ENCODE results near the gene NT5C3B.
A peak's percentile ranks its signal among the peaks of the same experiment; 100 is the strongest.
"Not testable (repeated sequence)": the region's sequence is repeated elsewhere in the genome, so short reads cannot be mapped to it uniquely, and the experiment has no call there.

The NT5C3B gene

DNA sequence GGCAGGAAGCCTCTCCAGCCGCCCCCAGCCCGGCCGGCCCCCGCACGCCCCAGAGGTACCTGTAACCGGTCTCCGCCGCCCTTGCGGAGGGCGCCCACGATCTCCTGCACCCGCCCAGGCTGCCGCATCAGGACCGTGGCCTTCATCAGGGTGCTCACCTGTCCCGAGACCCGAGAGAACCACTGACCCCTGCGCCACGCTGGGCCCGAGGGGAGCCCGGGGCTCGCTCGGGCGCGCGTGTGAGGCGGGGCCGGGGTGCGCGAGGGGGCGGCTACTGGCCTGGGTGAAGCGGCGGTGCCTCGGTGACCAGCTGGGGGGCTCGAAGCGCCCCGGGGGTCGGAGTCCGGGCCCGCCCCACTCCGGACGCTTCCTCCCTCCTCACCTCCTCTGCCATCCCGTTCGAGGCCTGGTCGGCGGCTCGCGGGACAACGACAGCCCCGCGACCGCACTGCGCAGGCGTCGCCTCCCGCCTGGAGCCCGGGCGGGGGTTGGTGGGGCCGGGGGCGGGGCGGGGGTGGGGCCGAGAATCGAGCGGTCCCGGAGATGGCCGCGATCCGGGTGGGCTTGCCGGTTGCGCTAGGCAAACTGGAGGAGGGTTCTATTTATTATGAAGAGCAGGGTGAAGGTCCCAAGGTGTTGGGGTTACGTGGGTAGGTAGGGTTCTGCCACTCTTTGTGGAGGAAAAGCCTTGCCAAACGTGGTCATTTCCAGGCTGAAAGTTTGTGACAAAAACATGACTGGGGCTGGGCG is at the start of gene NT5C3B:
Gene NT5C3B (minus strand): TSS at position 433 of the 750 bp plus-strand sequence. CDS start 39 bp downstream, at position 394.
- DNase-seq, result peak; percentile 83

DNA sequence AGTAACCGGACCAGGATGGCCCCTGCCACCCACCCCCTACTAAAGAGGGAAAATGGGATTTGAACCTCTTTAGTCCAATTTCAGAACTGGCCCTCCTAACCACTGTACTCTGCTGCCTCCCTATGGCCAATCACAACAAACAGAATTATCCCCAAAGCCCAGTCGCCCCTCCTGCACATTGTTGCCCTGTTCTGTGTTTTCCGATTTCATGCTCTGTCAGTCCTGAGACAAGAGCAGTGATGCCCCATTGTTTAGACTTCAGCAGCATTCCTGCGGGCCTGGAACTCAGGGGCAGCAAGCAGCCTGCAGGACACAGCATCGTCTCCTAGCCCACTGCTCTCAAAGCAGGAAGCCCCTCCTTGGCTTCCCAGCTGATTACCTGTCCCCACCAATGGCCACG is 49.7 kb upstream of the NT5C3B start:
- no peak for DNase-seq

DNA sequence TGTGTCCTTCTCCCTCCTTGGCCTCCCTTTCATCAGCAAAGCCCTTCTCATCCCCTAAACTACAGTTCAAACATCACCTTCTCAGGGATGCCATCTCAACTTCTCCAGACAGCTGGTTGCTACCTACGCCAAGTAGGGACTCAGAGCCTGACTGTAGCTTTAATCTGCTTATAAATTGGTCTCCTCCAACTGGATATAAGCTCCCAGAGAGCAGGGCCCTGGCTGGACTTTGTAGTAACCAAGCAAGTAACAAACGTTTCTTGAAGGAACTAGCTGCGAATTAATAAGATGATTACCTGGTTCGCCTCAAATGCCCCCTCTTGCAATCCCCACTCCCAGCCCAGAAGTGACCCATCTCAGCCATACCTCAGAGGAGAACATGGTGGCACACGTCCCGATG is 46.7 kb upstream of the NT5C3B start:
- DNase-seq, result no peak

DNA sequence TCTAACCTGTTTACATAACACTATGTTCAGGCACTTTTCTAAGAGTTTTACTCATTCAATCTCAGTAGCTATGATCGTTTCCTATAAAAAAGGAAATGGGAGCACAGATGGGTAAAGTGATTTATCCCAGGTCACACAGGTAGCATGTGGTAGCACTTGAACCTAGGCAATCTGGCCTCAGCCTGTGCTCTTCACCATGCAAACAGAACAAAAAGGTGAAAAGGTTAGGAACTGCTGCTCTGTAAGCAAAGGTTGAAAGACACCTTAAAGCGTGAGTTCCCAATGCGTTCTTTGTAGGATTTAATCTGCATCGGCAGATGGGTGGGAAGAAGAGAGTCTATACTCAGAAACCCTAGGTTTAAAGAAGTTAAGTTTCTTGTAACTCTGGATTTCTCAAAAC is 44.1 kb upstream of the NT5C3B start:
- DNase-seq, result no peak

DNA sequence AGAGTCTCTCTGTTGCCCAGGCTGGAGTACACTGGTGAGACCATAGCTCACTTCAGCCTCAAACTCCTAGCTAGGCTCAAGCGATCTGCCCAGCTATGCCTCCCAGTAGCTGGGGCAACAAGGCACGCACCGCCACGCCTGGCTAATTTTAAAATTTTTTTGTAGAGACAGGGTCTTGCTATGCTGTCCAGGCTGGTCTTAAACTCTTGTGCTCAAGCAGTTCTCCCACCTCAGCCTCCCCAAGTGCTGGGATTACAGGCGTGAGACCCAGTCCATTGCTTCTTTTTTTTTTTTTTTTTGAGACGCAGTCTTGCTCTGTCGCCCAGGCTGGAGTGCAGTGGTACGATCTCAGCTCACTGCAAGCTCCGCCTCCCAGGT is 38.2 kb upstream of the NT5C3B start:
- DNase-seq, result not testable (repeated sequence)

DNA sequence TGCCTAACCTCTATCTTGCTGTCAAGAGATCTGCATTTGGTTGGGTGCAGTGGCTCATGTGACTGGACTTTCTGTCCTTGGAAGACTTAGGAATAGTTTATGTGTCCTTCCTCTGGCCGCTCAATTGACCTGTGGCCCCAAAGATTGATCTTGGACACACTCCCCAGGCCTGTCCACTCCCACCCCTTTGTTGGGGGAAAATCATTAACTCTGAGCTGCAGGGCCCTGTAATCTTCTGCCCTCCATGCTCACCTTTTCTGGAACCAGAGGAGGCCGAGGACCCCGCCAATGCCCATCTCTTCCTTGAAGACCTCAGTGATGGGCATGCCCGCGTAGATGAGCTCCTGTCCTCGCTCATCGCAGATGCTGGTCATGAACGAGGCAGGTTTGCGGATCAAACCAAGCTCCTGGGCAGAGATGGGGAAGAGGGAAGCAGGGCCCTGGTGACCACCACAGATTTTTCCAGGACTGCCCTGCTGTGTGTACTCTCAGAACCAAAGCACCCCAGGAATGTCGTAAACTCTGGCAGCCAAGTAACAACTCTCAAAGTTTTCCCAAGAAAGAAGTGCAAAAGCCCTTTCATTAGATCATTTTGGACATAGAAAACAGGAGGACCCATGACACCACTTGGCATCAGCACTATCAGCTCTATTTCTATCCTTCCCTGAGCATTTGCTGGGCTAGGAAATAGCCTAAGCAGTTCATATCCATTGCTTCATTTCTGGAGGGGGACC is 37.7 kb upstream of the NT5C3B start:
- DNase-seq, result no peak

DNA sequence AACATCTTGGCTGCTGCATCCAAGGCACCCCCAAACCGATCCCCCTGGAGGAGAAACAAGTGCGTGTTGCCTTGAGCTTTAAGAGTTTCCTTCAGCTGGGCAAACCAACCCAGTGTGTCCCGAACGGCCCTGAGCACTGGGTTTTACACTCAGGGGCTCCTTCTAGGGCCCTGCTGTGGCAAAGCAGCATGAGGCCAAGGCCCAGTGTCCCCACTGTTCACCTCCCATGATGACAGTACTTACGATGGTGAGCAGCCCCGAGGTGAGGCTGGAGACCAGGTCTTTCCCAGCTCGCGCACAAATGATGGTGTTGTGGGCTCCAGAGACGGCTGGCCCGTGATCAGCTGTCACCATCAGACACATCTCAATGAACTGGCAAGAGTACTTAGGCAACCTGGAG is 35.8 kb upstream of the NT5C3B start:
- DNase-seq, result no peak

DNA sequence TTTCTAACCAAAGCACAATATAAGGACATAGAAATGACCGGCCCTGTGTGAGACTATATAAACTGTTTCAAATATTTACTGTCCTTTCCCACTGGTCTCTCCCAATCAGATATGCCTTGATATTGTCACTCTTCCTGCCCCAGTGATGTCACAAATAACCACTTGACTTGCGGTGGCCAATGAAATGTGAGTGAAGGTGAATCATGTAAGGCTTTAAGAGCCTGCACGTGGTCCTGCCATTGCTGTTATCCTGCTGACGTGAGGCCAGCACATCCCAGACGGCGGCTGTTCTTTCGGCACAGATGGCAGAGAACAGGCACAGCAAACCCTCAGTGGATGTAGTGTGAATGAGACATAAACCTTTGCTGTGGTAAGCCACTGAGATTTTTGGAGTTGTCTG is 34.6 kb upstream of the NT5C3B start:
- DNase-seq, result no peak

DNA sequence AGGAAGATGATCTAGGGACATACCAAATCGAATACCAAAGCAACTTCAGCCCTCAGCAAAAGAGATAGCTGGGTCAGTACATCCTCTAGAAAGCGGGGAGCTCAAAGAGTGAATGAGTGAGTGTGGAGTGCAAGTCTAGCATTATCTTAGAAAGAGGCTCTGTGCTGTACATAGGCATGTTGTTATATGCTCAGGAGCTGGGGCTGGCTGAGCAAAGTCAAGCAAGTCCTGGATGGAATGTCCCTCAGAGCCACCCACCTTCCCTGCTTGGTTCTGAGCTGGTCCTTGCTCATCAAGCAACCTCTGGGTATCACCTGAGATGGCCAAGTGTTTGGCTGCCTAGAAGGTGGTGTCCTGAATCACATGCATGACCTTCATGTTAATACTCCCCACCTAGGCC is 34.1 kb upstream of the NT5C3B start:
- no peak for DNase-seq

DNA sequence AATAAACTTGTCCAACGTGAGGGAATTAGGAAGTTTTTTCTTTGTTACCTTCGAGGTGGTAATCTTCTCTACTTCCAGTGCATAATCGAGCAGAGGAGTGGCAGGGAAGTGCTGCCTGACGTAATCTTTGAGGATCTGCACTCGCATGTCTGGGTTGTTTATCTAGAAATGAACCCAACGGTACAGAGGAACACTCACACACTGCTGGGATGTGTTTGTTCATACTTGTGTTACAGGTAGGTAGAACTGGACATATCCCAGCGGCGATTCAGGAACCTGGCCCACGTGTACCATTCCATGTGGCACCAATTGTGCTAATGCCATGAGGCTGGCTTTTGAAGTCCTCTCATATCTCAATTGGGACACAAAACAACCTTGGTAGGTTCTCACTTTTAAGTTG is 33.4 kb upstream of the NT5C3B start:
- DNase-seq, result no peak

DNA sequence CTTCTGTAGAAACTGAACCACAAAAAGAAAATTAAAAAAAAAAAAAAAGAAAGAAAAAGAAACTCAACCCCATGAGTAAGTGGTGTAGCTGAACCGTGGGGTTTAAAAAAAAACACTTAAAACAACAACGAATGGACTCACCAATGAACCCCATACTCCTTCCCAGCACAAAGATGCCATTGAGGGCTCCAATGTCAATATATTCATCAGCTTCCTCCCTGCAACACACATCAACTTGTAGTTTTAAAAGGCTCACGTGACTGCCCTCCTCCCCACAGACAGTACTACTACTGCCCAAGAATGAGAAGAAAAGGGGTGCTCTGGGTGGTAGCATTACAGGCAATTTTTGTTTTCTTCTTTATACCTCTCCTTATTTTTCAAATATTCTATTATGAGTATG is 32.5 kb upstream of the NT5C3B start:
- no peak for DNase-seq

DNA sequence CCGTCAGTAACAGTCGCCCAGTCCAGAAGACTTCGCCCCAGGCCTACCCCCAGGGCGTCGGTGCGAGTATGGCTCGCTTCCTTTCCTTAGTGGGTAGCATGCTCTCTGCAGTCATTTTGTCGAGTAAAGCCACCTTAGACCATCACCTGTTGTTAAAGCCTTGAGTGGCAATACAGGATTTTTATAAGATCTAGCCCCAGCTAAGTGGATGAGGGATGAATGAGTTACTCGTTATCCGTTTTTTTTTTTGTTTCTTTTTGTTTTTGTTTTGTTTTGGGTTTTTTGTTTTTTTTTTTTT is 29.5 kb upstream of the NT5C3B start:
- no peak for DNase-seq

DNA sequence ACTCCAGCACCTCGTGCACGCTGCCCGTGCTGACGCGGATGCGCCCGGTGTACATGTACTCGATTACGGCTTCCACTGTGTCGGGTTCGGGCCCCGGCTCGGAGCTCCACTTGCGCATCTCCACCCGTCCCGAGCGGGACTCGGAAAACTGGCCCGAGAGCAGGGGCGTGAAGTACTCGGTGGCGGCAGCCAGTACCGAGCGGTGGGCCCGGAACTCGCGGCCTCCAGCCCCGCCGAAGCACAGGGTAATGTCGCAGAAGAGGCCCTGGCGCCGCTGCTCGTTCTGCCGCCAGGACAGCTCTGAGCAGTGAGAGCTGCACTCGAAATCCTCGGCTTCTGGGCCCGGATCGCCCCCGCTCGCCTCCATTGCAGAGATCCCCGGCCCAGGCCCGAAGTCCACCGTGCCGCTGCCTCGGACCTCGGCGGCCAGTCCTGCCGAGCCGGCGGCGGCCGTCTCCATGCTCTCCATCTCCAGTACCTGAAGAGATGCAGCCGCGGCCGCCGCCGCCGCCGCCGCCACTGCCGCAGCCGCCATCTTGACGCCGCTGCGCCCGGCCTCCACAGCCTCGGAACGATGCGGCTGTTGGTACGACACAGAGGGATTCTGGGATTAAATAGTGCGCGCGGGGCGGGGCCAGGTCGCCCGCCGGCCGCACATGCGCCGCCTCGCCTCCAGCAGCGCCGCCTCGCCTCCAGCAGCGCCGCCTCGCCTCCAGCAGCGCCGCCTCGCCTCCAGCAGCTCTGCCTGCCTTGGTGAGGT is 29.0 kb upstream of the NT5C3B start, which contains the start of gene KLHL11:
Gene KLHL11 (minus strand): TSS at position 588 of the 760 bp plus-strand sequence. CDS start 53 bp downstream, at position 535.
- peak; percentile 93 for DNase-seq

DNA sequence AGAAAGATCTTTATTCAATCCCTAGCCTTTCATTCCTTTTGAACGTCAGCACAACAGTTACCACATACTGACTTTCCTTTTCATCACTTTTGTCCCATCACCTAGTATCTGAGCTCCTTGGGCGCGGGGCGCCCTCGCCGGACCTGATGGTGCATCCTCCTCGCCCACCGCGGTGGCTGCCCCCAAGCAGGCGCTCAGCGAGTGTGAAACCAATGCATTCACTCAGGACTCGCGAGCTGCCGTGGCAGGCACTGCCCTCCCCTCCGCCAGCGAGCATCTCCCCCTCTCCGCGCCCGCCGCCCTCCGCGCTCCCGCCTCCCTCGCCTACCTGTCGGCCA is 28.4 kb upstream of the NT5C3B start:
- DNase-seq, result no peak

DNA sequence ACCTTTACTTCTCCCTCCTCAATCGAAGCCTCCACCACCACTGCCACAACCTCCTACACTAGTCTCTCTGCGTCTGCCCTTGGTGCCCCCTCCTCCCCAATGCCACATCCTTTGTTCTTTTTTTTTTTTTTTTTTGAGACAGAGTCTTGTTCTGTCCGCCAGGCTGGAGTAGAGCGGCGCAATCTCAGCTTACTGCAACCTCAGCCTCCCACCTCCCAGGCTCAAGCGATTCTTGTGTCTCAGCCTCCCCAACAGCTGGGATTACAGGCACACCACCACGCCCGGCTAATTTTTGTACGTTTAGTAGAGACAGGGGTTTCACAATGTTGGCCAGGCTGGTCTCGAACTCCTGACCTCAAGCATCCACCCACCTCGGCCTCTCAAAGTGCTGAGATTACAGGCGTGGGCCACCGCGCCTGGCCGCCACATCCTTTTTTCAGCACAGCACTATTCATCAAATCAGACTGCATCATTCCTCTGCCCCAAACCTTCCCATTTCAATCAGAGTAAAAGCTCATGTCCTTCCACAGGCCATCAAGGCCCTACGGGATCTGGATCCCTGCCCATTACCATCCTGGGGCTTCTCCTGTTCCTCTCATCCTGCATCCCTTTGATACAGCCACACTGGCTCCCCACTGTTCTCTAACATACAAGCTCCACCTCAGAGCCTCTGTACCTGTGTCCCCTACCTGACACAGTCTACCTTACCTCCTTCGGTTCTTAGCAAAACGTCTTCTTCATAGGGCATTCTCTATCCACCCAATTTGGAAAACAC is 27.2 kb upstream of the NT5C3B start:
- DNase-seq, result no peak

DNA sequence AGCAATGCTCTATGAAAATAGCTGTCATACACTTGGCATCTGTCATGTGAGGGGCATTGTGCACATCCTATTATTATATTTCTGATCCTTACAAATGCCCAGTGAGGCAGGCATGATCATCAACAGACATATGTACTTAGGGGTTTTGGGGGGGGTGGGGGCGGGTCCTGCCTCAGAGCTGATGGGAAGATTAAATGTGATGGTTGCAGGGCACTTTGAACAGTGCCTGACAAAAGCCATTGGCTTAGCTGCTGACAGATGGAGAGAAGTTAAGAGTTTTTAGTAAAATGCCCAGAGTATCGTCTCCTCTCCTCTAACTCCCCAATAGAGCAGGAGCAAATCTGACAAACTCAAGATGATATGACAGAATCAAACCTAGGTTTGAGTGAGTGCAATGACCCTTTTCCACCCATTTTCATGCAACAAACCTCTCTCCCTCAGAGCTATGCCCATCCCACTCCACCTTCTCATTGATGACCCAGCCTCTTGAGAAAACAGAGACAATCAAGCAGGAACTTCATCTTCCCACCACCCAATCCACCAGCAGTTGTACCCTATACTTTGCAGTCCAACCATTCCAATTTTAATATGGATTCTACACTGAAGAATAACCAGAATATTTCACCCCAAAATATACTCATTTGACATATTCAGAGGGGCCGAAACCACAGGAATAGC is 24.4 kb upstream of the NT5C3B start:
- no peak for DNase-seq

DNA sequence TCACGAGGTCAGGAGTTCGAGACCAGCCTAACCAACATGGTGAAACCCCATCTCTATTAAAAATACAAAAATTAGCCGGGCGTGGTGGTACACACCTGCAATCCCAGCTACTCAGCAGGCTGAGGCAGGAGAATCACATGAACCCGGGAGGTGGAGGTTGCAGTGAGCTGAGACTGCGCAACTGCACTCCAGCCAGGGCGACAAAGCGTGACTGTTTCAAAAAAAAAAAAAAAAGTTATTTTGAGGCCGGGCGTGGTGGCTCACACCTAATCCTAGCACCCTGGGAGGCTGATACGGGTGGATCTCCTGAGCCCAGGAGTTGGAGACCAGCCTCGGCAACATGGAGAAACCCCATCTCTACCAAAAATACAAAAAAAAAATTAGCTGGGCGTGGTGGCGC is 15.3 kb upstream of the NT5C3B start:
- DNase-seq, result not testable (repeated sequence)

DNA sequence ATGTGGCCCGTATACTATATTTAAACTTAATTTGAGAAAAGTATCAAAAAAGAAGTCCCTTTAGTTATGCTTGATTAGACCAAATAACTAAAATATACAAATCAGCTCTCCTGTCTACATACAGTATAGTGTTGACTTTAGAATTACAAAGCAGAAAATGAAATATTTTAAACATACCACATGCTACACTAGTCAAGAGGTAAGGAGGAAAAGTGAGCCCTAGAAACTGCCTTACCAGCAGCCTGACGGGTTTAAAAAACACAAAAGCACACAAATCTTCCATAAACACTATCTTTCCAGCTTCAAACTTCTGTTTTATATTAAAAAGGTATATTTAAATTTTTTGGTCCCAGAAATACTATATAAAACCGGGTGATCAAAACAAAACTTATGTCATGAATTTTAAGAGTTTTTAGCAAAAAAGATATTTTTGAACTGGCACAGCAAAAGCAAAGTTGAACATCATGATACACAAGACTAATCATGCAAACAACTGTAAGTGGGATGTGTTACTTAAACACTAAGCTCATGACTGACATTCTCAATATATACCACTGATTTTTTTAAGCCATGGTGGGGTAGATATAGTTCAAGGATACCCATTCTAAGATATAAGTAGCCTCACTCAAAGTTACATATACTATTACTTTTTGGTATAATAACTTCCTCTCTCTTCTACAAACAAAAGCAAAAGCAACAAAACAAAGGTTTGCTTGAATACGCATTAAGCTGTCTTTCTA is 13.4 kb upstream of the NT5C3B start:
- no peak for DNase-seq

DNA sequence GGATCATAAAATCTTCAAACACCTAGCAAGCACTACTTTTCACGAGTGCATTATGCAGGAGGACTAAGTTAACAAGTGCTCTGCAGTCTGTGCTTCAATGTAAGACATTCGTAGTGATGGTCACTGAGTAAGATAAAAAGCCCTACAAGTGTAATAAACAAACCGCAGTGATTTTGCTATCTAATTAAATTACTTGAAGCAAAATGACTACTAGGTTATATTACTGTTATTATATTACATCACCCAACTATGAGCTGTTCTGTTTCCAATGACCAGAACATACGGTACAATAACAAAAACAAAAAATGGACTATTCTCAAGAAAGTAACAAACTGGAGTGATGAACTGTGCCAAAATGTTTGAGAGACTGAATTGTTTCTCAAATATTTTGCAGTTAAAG is 12.8 kb upstream of the NT5C3B start:
- DNase-seq, result no peak

DNA sequence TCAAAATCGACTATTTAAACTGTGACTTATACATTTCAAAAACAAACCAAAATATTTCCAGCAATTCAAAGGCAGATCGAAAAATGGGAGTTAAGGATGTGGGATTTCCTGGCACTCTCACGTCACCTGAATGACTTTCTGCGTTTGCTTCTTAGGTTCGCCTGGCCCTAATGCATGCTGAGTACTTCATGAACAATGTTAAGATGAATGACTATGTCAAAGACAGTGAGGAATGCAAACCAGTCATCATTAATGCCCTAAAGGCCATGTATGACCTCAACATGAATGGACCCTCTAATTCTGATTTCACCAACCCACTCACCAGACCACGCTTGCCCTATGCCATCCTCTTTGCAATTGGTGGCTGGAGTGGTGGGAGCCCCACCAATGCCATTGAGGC is 8.9 kb upstream of the NT5C3B start:
- no peak for DNase-seq

DNA sequence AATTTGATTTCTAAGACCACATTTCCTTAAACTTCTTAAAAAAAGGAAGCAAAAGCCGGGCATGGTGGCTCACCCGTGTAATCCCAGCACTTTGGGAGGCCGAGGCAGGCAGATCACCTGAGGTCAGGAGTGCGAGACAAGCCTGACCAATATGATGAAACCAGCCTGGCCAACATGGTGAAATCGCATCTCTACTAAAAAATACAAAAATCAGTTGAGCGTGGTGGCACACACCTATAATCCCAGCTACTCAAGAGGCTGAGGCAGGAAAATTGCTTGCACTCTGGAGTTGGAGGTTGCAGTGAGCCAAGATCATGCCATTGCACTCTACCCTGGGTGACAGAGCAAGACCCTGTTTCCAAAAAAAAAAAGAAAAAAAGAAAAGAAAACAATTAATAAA is 4.7 kb upstream of the NT5C3B start:
- DNase-seq, result not testable (repeated sequence)

DNA sequence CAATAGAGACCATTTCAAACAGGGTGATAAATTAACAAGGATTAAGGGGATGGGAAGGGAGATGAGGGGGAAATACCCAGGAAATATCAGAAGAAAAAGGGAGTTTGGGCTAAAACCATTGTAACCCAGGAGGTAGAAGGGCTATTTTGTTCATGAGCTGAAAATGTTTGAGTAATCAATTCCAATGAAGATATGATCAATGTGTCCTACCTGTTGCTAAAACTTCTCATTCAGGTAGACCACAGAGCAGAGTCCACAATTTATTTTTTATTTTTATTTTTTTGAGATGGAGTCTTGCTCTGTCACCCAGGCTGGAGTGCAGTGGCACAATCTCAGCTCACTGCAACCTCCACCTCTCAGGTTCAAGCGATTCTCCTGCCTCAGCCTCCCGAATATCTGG is 3.4 kb upstream of the NT5C3B start:
- not testable (repeated sequence) for DNase-seq
